ENCODE results near the gene GALNT15.

DNA sequence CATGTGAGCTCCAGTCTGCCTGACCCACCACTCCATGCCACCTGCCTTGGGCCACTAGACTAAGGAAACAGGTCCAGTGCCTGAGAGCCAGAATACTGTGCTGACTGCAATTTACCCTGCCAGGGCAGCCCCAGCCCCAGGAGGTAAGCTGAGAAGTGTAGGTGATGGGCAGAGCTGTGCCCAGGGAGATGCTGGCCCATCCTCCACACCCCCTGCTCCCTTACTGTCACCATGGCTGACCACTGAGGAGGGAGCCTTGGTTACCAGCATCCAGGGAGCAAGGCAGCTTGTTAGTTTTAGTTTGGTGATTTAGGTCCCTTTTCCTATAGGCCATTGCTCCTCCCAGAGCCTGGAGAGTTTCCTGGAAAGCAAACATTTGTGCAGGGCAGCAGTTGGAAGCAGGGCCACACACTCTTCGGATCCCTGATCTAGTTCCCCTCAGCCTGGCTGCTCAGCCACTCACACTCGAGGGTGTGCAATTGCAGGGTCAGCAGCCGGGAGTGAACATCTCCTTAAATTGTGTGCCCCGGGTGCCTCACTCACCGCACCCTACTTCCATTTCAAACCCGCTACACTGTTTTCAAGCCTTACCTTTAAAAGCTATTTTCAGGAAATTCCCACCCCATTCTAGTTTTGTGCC lies 2.0 kb downstream of the GALNT15 start:
- TF ChIP-seq, protein P1, sequence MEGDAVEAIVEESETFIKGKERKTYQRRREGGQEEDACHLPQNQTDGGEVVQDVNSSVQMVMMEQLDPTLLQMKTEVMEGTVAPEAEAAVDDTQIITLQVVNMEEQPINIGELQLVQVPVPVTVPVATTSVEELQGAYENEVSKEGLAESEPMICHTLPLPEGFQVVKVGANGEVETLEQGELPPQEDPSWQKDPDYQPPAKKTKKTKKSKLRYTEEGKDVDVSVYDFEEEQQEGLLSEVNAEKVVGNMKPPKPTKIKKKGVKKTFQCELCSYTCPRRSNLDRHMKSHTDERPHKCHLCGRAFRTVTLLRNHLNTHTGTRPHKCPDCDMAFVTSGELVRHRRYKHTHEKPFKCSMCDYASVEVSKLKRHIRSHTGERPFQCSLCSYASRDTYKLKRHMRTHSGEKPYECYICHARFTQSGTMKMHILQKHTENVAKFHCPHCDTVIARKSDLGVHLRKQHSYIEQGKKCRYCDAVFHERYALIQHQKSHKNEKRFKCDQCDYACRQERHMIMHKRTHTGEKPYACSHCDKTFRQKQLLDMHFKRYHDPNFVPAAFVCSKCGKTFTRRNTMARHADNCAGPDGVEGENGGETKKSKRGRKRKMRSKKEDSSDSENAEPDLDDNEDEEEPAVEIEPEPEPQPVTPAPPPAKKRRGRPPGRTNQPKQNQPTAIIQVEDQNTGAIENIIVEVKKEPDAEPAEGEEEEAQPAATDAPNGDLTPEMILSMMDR (IDR thresholded peaks at IDR 0.05; ENCODE audit: low read length) = no peak
- TF ChIP-seq EZH2 (IDR thresholded peaks at IDR 0.05; ENCODE audit: borderline replicate concordance, low read length) = no peak
